Hindlimb muscle (tissue), 1 donor: Measurements from ENCODE around the gene UBE2J1. TPM values are rescaled to one million over a fixed set of nuclear protein-coding genes. Genes with fewer than 3 reads are reported as not detected.
"Not testable (repeated sequence)": the region's sequence is repeated elsewhere in the genome, so short reads cannot be mapped to it uniquely, and the experiment has no call there.

Source experiments
- DNase-seq: peaks from one replicate; pipeline ENCODE4 v3.0.0-alpha.2; 2013
- polyA plus RNA-seq: library from polyadenylated mRNA; unstranded; fragments of 120-200 nt; gene quantifications from one replicate; pipeline ENCODE4 v1.2.1, GENCODE V29; 2013; ENCODE audit not compliant: insufficient read length

The UBE2J1 gene
- polyA plus RNA-seq, 1 donor = 34.8 TPM

- no peak for DNase-seq
Observed at GRCh38 chr6:89317067-89317466, 35.5 kb downstream of the UBE2J1 start.

GRCh38 chr6:89315249-89315885 lies 37.2 kb downstream of the UBE2J1 start, which contains the start of gene GABRR2:
TSS of gene GABRR2 (minus strand) at chr6:89315299. CDS start at chr6:89315165, 134 bp downstream.
- DNase-seq = no peak

- no peak for DNase-seq
Observed at GRCh38 chr6:89314692-89315091, 37.8 kb downstream of the UBE2J1 start.

- DNase-seq = peak; percentile 60
Observed at GRCh38 chr6:89313006-89313405, 39.5 kb downstream of the UBE2J1 start.

- peak; percentile 83 for DNase-seq
Observed at GRCh38 chr6:89311853-89312531, 40.5 kb downstream of the UBE2J1 start.

- DNase-seq = no peak
Observed at GRCh38 chr6:89311530-89311852, 41.0 kb downstream of the UBE2J1 start.

GRCh38 chr6:89310929-89311328 lies 41.6 kb downstream of the UBE2J1 start:
- DNase-seq = no peak

- DNase-seq = no peak
Observed at GRCh38 chr6:89308525-89309395, 43.8 kb downstream of the UBE2J1 start.

GRCh38 chr6:89304517-89304916 lies 48.0 kb downstream of the UBE2J1 start:
- not testable (repeated sequence) for DNase-seq

GRCh38 chr6:89302936-89303335 lies 49.6 kb downstream of the UBE2J1 start:
- DNase-seq = no peak

- no peak for DNase-seq
Observed at GRCh38 chr6:89302195-89302770, 50.2 kb downstream of the UBE2J1 start.

GRCh38 chr6:89301586-89302194 lies 50.8 kb downstream of the UBE2J1 start:
- DNase-seq = no peak

- DNase-seq = no peak
Observed at GRCh38 chr6:89299466-89299850, 53.1 kb downstream of the UBE2J1 start.

- no peak for DNase-seq
Observed at GRCh38 chr6:89298680-89299465, 53.6 kb downstream of the UBE2J1 start.

GRCh38 chr6:89297695-89298351 lies 54.7 kb downstream of the UBE2J1 start:
- peak; percentile 80 for DNase-seq

- DNase-seq = no peak
Observed at GRCh38 chr6:89295981-89296380, 56.5 kb downstream of the UBE2J1 start.

- DNase-seq = not testable (repeated sequence)
Observed at GRCh38 chr6:89295116-89295515, 57.4 kb downstream of the UBE2J1 start.

GRCh38 chr6:89291256-89291819 lies 61.2 kb downstream of the UBE2J1 start:
- no peak for DNase-seq

GRCh38 chr6:89290401-89291155 lies 61.9 kb downstream of the UBE2J1 start:
- no peak for DNase-seq

- no peak for DNase-seq
Observed at GRCh38 chr6:89289710-89290109, 62.8 kb downstream of the UBE2J1 start.
